Measurements from ENCODE around the gene BPGM.

Gene BPGM

GRCh38 chr7:134679006-134679405 is 32.4 kb downstream of the BPGM start:
- H2AFZ ChIP-seq (ENCODE audit: low read depth, low read length, severe bottlenecking), result no peak overlapping the region
- no peaks in the 10 kb centered on the region; the same call in 1 of the 2 replicates for H3K79me2 ChIP-seq (ENCODE audit: insufficient read depth, low read length)
- H3K9me2 ChIP-seq (replicated peaks; ENCODE audit: insufficient read depth, low read length), result no peaks in the 10 kb centered on the region
- H3K9ac ChIP-seq (ENCODE audit: low read length), result no peak overlapping the region
- H3K9me3 ChIP-seq (ENCODE audit: insufficient read depth, low read length), result no peaks in the 10 kb centered on the region
- H3K27me3 ChIP-seq (ENCODE audit: low read length), result no peaks in the 10 kb centered on the region
- no peaks in the 10 kb centered on the region for H3F3A ChIP-seq (ENCODE audit: insufficient read depth)
- TF ChIP-seq CTCF (IDR thresholded peaks at IDR 0.05; ENCODE audit: insufficient read depth, low read length, poor library complexity, severe bottlenecking) (no peak), EZH2phosphoT487 (conservative IDR thresholded peaks at IDR 0.05; ENCODE audit: low read length) (no peak)
- H4K20me1 ChIP-seq (ENCODE audit: low read depth, low read length), result no peaks in the 10 kb centered on the region
- H3K4me2 ChIP-seq (ENCODE audit: low read depth, low read length, poor library complexity, severe bottlenecking), result no peak overlapping the region
- no peak overlapping the region for H3K4me3 ChIP-seq (ENCODE audit: insufficient read depth, low read length, poor library complexity, severe bottlenecking)
- H3K36me3 ChIP-seq (ENCODE audit: low read length), result no peaks in the 10 kb centered on the region
- H3K27ac ChIP-seq (ENCODE audit: low read depth, low read length), result no peak overlapping the region

- H3K9ac ChIP-seq (ENCODE audit: low read length), result no peak overlapping the region
- TF ChIP-seq EZH2phosphoT487 (conservative IDR thresholded peaks at IDR 0.05; ENCODE audit: low read length), result no peak
- no peak for TF ChIP-seq CTCF (IDR thresholded peaks at IDR 0.05; ENCODE audit: insufficient read depth, low read length, poor library complexity, severe bottlenecking)
- no peaks in the 10 kb centered on the region for H3K9me2 ChIP-seq (replicated peaks; ENCODE audit: insufficient read depth, low read length)
- H3K36me3 ChIP-seq (ENCODE audit: low read length), result no peaks in the 10 kb centered on the region
- no peaks in the 10 kb centered on the region for H3F3A ChIP-seq (ENCODE audit: insufficient read depth)
- no peaks in the 10 kb centered on the region for H4K20me1 ChIP-seq (ENCODE audit: low read depth, low read length)
- no peak overlapping the region for H3K4me3 ChIP-seq (ENCODE audit: insufficient read depth, low read length, poor library complexity, severe bottlenecking)
- H2AFZ ChIP-seq (ENCODE audit: low read depth, low read length, severe bottlenecking), result no peak overlapping the region
- no peaks in the 10 kb centered on the region for H3K9me3 ChIP-seq (ENCODE audit: insufficient read depth, low read length)
- H3K4me2 ChIP-seq (ENCODE audit: low read depth, low read length, poor library complexity, severe bottlenecking), result no peak overlapping the region
- H3K79me2 ChIP-seq (ENCODE audit: insufficient read depth, low read length), result no peaks in the 10 kb centered on the region
- H3K27me3 ChIP-seq (ENCODE audit: low read length), result peaks cover 3% of the 10 kb centered on the region; the same call in 1 of the 2 replicates
- no peak overlapping the region for H3K27ac ChIP-seq (ENCODE audit: low read depth, low read length)
Observed at GRCh38 chr7:134684165-134684564, 37.5 kb downstream of the BPGM start.

GRCh38 chr7:134685250-134685649 is 38.6 kb downstream of the BPGM start:
- Histone ChIP-seq H3K4me3 (ENCODE audit: insufficient read depth, low read length, poor library complexity, severe bottlenecking) (no peak overlapping the region), H3K9me2 (replicated peaks; ENCODE audit: insufficient read depth, low read length) (no peaks in the 10 kb centered on the region), H2AFZ (ENCODE audit: low read depth, low read length, severe bottlenecking) (no peak overlapping the region), H3K9ac (ENCODE audit: low read length) (no peak overlapping the region), H3K9me3 (ENCODE audit: insufficient read depth, low read length) (no peaks in the 10 kb centered on the region), H3K79me2 (ENCODE audit: insufficient read depth, low read length) (no peaks in the 10 kb centered on the region), H3K27ac (ENCODE audit: low read depth, low read length) (no peak overlapping the region), H3F3A (ENCODE audit: insufficient read depth) (no peaks in the 10 kb centered on the region), H4K20me1 (ENCODE audit: low read depth, low read length) (no peaks in the 10 kb centered on the region), H3K27me3 (ENCODE audit: low read length) (peaks cover 3% of the 10 kb centered on the region; the same call in 1 of the 2 replicates), H3K4me2 (ENCODE audit: low read depth, low read length, poor library complexity, severe bottlenecking) (no peak overlapping the region), H3K36me3 (ENCODE audit: low read length) (no peaks in the 10 kb centered on the region)
- TF ChIP-seq EZH2phosphoT487 (conservative IDR thresholded peaks at IDR 0.05; ENCODE audit: low read length), result no peak
- TF ChIP-seq CTCF (IDR thresholded peaks at IDR 0.05; ENCODE audit: insufficient read depth, low read length, poor library complexity, severe bottlenecking), result no peak
